NAMALWA (cell line): ENCODE measurements around the gene MSI2.

ENCODE experiments used
- DNase-seq: peaks from one replicate; pipeline ENCODE4 v3.0.0-alpha.2; 2015; ENCODE audit warnings: low spot score

The MSI2 gene

GRCh38 chr17:57638284-57638683, 382.0 kb downstream of the MSI2 start:
- no peak for DNase-seq

- DNase-seq: no peak
These were observed 383.1 kb downstream of the MSI2 start for GRCh38 chr17:57639381-57639780.

DNA sequence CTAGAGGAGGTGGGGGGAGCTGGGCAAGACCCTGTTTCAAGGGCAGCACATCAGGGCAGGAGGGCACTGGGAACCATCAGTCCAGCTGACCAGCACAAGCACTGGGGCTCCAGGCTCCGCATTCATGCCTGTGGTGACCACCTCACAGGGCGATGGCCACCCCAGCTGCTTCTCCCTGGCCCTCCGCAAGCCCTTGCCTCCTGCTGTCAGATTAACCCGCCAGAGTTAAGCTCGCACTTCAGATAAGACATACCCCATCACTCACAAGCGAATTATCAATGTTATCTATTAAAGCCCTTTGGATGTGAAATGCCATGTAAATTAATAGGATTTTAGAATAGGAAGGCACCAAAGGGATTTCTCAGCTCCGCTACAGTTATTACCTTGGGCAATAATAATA, 383.8 kb downstream of the MSI2 start:
- DNase-seq: no peak

DNA sequence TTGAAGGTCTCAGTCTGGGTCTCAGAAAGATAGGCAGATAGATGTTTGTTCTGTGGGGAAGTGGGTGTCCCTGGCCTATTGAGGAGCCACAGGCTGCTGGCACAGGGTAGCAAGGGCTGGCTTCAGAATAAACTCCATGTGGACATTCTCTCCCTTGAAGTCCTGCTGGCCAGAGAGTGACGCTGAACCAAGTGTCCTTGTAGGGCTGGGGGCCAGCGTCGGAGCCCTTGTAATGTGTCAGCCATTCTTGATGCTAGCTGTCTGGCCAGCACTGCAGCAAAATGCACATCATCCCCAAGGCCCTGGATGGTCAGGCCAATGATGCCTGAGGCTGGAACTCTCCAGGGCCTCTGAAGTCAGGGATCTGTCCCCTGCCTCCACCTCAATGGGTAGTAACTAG, 385.4 kb downstream of the MSI2 start:
- DNase-seq: no peak

DNA sequence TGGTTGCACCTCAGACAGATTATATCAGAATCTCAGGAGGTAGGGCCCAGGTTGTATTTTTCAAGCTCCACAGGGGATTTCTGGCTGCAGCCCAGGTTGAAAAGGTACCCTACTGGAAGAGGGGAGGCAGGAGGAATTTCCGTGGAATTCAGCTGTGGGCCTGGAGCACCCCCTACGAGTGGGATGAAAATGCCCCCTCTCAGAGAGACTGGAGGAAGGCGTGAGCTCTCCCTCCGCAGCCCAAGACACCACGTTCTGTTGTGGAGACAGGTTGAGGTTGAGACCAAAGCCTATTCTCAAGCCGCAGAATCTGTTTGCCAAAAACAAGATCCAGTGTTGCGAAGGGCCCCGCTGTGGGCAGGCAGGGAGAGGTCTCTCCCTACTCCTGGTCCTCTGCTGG, 386.7 kb downstream of the MSI2 start:
- DNase-seq: no peak

DNA sequence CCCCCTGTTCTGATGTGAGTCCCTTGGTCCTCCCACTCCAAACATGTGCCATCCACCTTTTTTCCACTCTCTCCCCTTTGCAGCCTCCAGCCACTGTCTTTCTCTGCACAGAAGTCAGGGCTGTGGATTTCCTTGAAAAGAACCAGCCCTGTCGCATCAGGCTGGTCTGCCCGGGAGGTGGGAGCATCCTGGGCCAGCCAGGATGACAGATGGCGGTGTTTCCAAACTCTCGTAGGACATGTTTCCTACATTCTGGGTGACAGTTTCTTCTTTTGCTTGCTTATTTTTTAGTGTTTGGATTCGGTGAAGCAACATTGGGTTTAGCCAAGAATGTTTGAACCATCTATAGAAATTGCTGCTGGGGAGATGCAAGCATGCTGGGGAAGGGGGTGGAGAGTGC, 388.0 kb downstream of the MSI2 start:
- no peak for DNase-seq

DNA sequence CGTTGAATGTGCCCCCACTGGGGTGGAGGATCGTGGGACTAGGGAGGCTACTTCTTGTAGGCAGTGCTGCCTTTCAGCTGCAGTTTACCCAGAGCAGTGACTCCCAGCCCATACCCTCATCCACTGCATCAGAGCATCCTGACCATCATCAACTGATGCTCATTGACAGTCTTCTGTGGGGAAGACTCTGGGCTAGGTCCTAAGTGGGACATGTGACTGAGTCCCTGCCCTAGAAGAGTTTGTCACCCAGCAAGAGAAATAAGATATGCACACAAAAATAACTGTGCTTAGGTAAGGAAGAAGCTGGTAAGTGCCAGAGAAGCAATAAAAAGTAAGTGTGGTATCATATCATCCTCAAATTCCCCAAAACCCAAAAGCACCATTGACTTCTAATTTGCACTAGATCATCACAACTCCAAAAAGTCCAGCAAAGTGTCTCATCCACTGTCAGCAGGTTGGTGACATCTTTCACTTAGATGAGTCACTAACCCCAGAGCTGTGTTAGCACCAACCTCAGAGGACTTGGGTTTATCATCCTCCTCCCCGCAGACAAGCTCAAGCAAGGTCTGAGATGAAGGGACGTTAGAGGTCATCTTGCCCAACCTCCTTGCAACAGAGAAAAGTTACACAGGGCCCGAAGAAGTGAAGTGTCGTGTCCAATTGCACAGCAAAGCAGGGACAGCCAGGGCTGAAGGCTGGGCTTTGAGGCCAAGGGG, 389.8 kb downstream of the MSI2 start:
- DNase-seq: no peak

DNA sequence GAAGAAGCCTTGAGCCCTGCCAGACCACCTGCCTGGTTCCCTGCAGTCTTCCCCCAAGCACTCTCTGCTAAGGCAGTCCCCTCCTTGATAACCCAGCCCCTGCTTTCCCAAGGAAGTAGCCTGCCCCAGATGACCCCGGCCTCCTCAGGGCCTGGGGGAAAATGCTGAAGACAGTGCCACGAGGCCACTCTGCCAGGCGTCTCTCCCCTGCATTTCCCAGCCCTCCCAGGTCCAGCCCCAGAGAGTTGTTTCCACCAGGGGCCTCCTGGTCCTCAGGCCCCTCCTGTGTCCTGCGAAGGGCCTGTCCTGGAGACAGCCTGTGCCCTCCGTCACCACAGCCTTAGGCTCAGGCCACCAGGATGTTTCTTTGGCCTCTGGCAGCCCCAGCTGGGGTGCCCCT, 392.4 kb downstream of the MSI2 start:
- DNase-seq: no peak

- no peak for DNase-seq
These were observed 392.9 kb downstream of the MSI2 start for GRCh38 chr17:57649191-57649590.

DNA sequence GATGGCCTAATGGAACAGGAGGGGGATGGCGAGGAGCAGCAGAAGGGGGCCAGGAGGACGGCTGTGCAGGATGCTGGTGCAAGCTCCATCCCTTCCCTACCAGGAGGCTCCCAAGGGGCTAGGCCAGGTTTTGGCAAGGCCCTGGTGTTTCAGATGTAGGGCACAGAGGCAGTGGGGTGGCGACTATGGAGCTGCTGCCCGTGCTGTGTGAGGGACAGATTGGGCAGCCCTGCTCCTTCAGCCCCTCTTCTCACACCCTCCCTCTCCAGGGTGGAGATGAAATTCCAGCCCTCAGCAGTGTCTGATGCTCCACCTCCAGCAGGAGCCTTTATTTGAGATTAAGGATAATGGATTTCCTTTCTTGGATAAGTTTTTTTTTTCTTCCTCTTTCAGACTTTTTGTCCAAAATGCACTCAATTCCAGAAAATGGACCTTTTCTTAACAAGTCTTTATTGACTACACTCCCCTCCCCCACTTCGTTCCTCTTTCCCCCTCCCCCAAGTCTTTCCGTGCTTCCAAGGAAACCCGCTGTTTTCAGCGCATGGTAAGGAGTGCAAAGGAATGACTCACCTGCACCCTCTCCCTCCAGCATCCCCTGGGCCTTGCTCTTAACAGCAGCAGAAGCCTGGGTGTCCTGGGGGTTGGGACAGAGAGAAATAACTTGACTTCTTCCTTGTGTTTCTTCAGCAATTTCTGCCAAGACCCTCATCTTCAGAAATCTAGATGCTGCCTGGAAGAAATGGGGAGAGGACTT, 393.6 kb downstream of the MSI2 start:
- no peak for DNase-seq

DNA sequence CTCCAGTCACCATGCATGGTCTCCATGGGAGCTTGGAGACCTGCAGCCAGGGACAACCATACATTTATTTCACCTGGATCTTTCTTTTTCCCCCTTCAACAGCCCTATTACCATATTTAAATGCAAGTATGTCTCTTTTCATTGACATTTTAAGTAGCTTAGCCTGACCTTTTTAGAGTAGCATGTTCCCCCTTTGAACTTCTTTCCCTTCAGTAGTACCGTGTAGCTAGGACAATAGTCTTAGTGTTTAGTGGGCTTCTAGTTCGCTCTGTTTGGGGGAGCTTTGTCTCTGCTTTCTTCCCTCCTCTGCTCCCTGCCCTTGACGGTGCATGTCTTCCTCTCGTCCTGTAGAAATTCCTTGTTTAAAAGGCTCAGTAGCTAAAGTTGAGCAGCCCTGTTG, 394.2 kb downstream of the MSI2 start:
- DNase-seq: no peak

DNA sequence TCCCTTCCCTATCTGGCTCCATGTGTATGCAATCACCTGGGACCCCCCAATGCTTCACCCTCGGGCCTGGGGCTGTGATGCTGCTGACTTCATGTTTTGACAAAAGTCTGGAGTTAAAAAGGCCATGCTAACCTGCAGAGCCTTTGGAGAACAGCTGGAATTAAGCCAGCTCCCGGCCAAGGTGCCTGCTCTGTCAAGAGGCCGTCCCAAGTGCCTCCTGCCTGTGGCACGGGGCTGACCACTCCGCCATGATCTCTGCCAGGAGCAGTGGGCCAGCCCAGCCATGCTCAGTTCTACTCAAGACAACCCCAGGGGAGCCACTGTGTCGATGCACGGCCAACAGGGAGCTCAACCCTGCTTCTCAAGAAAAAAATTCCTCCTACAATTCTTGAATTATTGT, 395.1 kb downstream of the MSI2 start:
- DNase-seq: no peak

DNA sequence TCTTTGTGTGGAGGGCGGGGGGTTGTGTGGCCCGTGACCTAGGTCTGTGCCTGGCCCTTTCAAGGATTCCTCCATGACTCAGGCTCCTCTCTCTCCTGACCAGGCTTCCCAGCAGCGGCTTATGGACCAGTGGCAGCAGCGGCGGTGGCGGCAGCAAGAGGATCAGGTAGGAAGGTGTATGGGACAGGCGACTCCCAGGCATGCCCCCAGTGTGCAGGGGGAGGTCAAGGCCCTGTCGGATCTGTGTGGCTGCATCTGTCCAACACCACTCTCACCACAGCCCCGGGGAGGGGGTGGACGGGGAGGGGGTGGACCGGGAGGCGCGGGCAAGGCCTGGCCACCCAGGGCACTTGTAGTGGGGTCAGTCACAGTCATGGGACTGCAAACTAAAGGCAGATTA, 395.7 kb downstream of the MSI2 start:
- DNase-seq: no peak

GRCh38 chr17:57652811-57653210, 396.5 kb downstream of the MSI2 start:
- DNase-seq: no peak

GRCh38 chr17:57653279-57653678, 397.0 kb downstream of the MSI2 start:
- no peak for DNase-seq

- no peak for DNase-seq
These were observed 397.9 kb downstream of the MSI2 start for GRCh38 chr17:57654040-57654775.

DNA sequence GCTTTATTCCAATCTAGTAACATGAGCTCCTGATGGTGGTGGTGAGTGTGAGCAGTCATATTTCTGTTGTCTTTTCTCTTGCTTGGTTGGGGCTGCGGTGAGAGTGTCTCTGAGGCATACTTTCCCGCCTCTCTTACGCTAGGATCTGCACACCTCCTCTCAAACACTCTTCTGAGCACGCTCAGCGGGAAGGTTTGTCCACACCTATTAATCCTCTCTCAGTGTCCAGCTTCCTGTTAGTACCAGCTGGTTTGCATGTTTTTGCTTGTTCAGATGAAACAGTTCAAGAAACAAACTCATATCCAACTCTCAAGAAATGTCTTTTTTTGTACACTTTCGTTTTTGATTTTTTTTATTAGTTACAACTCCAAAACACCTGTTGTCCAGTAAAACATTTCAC, 399.2 kb downstream of the MSI2 start:
- no peak for DNase-seq

DNA sequence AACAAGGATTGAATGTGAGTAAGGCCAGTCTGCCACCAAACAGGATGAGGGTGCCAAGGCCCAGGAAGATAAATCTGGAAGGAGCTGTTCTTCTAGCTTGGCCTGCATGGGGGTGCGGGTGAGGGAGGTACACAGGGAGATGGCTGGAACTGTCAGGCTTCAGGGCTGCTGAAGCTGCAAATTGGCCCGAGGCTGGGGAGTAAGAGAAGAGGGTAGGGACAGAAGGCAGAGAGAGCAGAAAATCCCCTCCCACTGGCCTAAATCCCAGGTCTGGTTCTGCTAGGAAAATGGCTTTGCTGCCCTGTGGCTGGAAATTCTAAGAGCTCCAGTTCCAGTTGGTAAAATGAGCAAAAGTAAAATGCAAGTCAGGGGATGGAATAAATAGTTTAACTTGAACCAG, 400.9 kb downstream of the MSI2 start:
- DNase-seq: no peak

DNA sequence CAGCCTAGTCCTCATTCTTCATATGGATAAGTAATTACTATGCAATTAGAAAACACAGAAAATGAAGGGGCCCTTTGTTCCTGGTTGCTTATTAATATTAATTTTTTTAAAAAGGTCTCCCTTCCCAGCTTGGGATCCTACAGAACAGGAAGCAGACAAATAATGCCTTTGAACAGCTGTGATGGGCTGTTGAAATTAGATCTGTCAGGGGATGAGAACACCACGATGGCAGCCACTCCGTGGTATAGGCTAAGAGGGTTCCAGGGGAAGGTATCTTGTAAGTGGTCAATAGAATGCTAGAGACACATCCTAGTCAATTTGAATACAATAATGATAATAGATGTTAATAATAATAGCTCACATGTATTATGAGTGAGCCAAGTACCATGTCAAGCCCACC, 405.7 kb downstream of the MSI2 start:
- DNase-seq: no peak

DNA sequence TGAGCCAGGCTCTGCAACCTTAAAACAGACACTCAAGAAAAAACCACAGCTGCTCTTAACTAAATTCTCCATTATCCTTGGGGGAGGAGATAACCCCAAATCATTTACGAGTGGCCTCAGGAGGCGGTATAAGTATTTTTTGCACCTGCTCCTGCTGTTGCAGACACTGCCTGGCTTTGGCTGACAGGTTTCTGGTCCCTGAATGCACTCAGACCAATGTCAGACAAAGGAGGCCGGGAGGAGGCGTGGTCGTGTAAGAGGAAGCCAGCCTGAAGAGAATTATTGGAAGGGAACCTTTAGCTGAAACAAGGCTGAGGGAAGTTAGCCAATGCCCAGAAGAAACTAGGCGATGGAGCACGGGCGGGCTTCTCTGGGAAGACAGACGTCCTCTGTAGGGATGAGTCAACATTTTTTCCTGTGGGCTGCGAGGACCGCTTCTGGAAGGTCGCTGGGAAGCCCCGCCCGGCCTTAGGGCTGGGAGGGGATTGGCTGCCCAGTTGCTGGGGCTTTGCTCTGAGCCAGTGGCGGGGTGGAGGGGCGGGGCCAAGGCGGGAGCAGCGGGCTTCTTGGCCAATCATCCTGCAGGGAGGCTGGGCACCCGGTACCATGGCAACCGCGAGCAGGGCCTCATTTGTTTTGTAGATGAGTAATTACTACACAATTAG, 406.5 kb downstream of the MSI2 start:
- DNase-seq: peak; percentile 89

GRCh38 chr17:57663326-57664070, 407.2 kb downstream of the MSI2 start:
- no peak for DNase-seq

DNA sequence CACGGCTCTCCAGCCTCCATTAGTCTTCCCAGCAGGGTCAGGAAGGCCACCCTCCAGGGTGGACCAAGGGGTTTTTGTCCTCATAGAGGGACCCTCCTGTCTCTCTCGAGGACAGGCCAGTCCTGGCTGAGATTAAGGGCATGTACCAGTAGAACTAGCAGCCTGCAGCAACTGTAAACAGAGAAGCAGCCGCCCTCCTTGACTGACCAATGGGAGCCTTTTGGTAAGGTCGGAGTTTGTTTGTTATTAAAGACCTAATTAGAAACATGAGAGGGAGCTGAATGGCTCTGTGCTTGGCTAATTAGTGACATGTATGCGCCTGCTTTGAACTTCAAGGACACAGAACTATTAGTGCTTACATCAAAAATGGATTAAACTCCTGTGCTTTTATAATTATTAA, 408.8 kb downstream of the MSI2 start:
- no peak for DNase-seq
